Measurements from ENCODE around the gene ACTN2.

DNA sequence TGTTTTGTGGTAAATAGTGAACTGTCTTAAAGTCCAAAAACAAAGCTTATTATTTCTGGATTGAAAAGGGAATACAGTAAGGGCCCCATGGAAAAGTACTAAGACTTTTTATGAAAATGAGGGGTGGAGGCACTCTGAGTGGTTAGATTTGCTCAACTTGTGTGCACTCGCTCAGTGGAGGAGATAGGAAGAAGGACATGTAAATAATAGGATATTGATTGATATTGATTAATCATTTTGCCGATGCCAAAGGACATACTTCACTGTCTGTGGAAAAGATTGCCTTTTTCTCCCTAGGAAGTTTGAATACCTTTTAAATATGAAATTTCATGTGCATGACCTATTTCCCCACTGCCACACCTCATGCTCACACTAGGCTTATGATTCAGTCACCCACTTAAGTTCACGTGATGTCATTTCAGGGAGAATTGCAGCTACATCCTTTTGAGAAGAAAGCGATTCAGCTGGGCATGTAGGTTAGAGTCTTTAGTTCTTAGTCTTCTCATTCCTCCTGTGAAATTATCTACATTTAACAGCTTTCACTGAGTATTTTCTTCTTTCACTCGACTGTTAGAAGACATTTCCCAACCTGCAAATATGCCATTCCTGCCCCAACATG is 113.8 kb downstream of the ACTN2 start:
- TF ChIP-seq, protein P1, sequence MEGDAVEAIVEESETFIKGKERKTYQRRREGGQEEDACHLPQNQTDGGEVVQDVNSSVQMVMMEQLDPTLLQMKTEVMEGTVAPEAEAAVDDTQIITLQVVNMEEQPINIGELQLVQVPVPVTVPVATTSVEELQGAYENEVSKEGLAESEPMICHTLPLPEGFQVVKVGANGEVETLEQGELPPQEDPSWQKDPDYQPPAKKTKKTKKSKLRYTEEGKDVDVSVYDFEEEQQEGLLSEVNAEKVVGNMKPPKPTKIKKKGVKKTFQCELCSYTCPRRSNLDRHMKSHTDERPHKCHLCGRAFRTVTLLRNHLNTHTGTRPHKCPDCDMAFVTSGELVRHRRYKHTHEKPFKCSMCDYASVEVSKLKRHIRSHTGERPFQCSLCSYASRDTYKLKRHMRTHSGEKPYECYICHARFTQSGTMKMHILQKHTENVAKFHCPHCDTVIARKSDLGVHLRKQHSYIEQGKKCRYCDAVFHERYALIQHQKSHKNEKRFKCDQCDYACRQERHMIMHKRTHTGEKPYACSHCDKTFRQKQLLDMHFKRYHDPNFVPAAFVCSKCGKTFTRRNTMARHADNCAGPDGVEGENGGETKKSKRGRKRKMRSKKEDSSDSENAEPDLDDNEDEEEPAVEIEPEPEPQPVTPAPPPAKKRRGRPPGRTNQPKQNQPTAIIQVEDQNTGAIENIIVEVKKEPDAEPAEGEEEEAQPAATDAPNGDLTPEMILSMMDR (IDR thresholded peaks at IDR 0.05; ENCODE audit: borderline replicate concordance, extremely low read depth, low read length, poor library complexity, severe bottlenecking), result no peak
- no peak for TF ChIP-seq EZH2 (IDR thresholded peaks at IDR 0.05; ENCODE audit: borderline replicate concordance, low read depth, low read length, severe bottlenecking)

All from DND-41 (cell line).